Jurkat, Clone E6-1 (cell line): ENCODE data around the gene PHF2.

ENCODE experiments used
- DNase-seq: peaks from one replicate; pipeline ENCODE4 v3.0.0-alpha.2; 2011; ENCODE audit warnings: low read depth, low spot score
- H3K4me3 ChIP-seq: 2 replicates; pipeline ENCODE4 v1.5.1; 2011; ENCODE audit warnings: mild to moderate bottlenecking, low read length, control low read depth, moderate library complexity

PHF2 gene

DNA sequence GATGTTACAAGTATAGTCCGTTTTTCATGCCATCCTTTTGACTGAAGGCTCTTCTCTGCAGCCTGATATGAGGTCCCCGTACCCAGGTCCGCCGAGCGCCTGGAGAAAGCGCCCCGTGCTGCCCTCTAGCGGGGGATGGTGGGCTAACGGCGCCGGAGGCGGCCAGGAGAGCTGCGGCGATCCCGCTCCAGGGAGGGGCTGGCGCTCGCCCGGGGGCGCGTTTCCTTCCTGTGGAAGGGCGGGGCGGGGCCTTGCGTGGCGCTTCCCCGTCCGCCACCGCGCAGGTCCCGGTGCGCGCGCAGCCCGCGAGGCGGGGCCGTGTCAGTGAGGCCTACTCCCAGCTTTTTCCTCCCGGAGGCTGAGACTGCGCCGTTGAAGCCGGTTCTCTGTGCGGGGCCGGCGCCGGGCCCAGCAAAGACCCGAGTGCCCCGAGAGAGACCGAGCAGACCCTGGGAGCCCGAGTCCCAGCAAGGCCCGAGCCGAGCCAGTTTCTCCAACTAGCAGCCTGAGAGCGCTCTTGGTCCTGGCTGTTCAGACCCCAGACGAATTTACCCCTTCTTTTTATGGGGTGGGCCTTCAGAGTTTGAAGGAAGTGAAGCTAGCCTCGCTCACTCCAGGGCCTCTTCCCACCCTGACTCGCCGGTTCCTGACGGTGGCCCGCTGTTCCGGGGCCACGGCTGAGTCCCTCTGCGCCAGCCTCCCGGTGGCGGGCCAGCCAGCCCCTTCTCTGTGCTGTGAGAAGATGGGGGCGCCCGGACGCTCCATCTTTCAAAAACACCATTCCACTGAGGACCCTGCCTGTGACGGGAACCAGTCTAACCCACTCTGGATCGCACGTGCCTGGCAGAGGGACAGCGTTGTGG lies 9.7 kb upstream of the PHF2 start:
- peak overlapping the region; percentile 79 for H3K4me3 ChIP-seq
- peak; percentile 89 for DNase-seq

DNA sequence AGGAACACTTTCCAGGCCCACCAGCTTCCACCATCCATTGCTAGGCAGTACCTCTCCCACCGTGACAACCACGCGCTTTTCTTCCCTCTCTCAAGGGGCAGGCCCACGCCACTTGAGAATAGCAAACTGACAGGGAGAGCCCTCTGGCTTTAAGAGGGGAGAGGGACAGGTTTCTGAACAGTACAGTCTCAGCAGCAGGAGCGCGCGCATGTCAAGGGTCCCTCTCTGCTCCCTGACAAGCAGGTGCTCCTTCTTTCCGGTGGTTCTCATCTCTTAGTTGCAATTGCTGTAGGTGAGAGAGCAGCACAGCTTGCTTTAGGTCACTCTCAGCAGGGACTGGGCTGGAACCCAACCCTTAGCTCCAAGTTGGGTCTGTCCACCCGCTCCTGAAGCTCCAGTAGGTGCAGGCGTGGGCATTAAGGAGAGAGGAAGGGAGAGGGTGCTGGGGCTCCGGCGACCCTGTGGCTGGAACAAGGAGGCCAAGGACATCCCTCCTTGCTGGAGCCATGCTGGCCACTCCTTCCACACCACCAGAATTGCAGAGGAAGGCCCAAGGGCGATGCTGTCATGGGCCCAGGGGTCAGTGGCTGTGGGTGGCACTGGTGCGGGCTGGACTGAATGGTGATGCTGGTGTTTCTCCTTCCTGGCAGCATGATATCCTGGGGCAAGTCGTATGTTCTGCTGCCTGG lies 9.0 kb upstream of the PHF2 start:
- DNase-seq = peak; percentile 28
- peak overlapping the region; percentile 79 for H3K4me3 ChIP-seq

DNA sequence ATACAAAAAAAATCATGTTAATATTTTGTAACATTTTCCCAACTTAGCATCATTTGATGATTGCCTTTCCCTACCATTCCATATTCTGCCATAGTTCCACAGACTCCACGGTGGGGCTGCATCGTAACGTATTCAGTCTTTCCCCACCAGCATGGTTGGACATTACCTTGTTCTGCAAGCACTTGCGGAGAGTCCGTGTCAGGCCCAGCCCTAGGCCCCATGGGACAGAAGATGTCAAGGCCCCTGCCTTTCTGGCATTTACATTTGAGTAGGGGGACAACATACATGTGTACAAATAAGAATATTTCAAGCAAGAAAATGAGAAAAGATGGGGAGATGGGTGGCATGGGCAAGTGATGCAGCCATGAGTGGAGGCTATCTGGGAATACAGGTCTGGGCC lies 8.2 kb upstream of the PHF2 start:
- no peak overlapping the region for H3K4me3 ChIP-seq
- no peak for DNase-seq

DNA sequence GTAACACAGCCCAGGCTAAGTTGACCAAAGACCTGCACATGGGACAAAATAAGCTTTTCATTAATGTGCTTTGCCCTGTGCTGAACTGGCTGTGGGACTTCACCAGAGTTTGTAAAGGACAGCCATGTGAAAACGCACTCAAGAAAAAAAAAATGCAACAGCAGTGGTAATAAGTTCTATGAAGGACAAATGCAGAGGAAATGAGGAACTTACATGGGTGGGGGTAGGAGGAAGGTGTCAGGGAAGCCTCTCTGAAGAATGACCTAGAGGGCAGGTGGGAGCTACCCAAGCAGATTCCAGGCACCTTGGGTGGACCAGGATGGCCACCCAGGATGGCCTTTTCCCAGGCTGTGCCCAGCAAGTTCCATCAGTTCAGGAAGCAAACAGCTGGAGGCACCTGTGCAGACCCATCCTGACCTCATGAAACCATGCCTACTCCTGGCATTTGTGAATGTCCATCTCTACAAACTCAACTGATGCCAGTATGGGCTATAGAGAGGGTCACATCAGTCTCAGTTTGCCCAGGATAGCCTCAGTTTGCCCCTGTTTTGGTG lies 6.7 kb upstream of the PHF2 start:
- DNase-seq = no peak

DNA sequence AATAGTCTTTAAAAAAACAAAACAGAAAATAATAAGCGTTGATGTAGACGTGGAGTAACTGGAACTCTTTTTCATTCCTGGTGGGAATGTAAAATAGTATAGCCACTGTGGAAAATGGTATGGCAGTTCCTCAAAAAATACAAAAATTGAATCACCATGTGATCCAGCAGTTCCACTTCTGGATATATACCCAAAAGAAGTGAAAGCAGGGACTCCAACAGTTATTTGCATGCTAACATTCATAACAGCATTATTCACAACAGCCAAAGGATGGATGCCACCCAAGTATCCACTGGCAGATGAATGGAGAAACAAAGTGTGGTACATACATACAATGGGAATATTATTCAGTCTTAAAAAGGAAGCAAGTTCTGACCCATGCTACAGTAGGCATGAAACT lies 4.2 kb upstream of the PHF2 start:
- H3K4me3 ChIP-seq = no peak overlapping the region

More for the DNA sequence above, 6.7 kb upstream of the PHF2 start:
- H3K4me3 ChIP-seq = no peak overlapping the region

DNA sequence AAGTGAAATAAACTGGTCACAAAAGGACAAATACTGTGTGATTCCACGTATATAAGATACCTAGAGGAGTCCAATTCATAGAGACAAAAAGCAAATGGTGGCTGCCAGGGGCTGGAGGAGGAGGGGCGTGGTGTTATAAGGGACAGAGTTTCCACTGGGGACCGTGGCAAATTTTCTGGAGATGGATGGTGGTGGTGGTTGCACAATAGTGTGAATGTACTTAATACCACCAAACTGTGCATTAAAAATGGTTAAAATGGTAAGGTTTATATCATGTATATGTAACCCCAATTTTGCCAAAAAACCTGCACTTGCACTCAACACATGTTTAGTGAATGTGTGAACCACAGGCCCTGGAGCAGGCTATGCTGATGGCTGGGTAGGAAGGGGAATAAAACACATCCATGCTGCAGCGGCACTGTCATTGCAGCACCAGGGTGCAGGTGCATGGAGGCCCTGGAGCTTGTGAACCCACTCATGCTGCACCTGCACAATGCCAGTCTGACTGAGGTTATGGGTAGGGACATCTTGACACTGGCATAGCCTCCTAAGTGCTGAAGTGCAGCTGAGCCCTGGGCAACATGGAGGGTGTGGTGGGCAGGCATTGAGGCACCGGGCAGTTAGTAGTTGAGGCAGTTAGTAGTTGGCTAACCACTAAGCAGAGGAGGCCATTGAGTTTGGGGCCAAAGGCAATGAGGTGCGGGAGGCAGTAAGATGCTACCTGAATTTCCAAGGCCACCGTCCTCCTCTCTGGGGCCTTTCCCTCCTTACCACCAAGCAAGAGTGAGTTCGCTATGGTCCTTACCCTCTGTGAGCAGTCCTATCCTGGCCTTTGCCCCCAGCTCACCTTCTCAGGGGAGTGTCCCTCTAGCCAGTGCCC lies 3.5 kb upstream of the PHF2 start:
- DNase-seq = no peak
- no peak overlapping the region for H3K4me3 ChIP-seq

More for the DNA sequence above, 4.2 kb upstream of the PHF2 start:
- no peak for DNase-seq

DNA sequence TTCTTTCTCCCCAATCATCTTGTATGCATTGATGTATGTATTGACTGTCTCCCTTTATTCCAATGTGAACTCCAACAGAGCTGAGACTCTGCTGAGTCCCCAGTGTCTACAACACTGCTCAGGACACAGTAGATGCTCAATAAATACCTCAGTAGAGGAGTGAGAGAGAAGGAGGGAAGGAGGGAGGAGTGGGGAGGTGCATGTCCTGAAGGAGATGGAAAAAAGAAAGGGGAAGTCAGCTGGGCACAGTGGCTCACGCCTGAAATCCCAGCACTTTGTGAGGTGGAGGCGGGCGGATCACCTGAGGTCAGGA lies 2.9 kb upstream of the PHF2 start:
- H3K4me3 ChIP-seq = no peak overlapping the region
- DNase-seq = no peak

DNA sequence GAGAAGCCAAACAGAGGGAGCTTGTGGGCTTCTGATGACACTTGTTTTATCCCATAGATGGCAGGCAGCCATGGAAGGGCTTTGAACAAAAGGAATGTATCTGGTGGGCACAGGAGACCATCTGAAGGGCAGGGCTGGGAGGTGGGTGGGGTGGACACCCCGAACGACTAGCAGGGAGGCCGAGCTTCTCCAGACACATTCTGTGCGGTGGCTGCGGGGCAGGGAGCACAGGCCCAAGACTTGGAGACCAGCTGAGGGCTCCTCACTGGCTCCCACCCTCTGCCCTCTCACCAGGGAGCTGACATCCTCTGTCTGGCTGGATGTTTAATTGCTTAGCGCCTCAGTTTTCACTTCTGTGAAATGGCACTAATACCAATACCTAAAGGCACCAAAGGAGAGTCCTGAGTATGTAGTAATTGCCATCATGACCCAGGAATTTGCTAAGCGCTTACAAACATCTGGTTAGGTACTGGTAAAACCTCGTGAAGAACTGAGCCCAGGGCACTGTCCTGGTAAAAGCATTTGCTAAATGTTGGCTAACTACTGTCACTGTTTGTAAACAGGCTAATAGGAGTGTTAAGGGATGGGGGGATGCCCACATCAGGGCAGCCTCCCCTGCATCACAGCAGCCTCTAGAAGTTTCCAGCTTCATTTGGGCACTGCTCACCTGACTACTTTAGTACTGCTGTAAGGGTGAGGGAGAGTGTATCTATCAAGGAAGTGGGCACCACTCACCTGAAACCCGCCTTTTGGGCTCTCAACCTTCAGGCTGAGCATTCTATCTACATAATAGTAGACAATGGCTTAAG lies 2.1 kb upstream of the PHF2 start:
- no peak overlapping the region for H3K4me3 ChIP-seq
- no peak for DNase-seq

DNA sequence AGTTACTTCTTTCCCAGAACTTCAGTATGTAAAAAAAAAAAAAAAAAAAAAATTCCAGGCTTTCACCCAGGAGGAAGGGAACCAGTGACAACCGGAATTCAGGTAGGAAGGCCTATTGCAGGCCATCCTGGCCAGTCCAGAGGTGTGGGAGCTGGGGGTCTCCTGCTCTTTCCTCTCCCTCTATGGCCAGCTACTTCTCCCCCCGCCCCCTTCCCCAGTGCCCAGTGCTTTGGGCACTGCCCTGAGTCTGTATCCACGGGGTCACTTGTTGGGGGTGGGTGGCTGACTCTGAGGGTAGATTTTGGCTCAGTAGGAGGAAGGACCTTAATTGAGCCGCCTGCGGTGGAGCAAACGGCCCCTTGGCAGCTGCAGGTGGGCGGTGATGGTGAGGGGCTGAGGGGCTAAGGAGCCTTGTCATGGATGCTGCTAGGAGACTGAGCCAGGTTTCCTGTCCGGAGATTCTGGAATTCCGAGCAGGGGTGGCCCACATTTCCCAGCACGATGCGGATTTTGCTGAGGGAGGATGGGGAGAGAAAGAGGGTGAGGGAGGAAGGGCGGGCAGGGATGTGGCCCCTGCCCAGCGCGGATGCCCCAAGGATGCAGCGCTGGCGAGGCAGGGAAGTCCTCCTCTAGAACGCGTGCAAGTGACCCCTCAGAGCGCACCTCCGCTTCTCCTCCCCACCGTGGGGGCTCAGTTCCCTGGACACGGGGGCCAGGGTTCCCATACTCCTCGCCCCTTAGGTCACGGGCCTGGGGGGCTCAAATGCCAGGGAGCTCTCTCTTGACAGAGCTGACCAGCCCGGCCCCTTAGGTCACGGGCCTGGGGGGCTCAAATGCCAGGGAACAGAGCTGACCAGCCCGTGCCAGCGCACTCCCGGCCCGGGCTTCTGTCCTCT lies 1.2 kb upstream of the PHF2 start:
- DNase-seq = no peak
- peak overlapping the region; percentile 71 for H3K4me3 ChIP-seq

DNA sequence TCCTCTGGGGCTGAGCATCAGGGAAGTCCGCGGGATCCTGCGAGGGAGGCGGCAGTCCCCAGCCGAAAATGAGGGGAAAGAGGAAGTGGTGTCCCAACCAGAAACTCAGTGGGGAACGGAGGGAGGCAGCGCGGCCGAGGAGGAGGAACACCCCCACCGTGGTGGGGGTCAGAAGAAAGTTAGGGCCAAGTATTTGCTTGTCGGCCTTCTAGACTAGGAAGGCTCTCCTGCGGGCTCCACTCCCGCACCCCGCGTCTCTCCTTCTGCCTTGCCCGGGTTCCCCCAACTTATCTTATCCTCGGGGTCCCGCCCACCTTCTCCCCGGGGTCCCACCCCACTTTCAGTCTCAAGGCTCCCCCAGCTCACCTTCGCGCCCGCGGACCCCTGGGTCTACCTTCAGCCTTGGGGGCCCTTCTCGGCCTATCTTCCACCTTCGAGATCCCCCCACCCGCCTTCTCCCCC lies 557 bp upstream of the PHF2 start:
- H3K4me3 ChIP-seq = peak overlapping the region; percentile 71
- peak; percentile 29 for DNase-seq

DNA sequence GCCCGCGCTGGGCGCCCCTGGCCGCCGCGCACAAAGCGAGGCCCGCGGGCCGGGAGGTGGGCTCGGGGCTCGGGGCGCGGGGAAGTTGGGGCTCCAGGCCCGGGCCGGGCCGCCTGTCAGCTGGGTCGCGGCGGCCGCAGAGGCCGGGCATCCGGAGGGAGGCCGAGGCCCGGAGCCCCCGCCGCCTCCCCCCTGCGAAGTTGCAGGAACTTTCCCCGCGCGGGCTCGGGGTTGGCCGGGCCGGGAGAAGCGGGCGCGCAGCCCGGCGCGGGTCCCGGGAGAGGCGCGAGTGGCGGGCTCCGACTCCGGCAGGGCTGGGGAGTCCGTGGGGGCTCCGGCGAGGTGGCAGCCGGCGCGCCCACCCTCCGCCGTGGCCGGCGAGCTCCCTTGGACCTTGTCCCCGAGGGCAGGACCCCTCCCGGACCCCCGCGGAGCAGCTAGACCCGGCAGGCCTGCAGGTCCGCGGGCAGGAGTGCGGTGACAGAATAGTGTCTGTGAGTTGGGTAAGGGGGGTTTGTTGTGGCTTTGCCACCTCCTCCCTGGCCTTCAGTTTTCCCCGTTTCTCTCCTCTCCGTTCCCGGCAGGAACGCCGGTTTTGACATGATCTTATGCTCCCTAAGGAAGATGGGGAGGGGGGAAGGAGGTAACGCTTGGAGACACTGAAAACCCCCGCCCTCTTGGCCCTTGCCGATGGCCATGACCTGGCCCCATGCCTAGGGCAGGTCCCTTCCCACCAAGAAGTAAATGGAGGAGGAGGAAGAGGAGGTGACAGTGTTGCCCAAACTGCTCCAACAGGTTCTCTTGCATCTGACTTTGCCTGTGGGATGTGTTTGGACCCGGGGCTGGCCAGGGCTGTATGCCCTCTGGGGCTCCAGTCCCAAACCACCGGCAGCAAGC lies 942 bp downstream of the PHF2 start:
- peak overlapping the region; percentile 61 for H3K4me3 ChIP-seq
- DNase-seq = no peak

DNA sequence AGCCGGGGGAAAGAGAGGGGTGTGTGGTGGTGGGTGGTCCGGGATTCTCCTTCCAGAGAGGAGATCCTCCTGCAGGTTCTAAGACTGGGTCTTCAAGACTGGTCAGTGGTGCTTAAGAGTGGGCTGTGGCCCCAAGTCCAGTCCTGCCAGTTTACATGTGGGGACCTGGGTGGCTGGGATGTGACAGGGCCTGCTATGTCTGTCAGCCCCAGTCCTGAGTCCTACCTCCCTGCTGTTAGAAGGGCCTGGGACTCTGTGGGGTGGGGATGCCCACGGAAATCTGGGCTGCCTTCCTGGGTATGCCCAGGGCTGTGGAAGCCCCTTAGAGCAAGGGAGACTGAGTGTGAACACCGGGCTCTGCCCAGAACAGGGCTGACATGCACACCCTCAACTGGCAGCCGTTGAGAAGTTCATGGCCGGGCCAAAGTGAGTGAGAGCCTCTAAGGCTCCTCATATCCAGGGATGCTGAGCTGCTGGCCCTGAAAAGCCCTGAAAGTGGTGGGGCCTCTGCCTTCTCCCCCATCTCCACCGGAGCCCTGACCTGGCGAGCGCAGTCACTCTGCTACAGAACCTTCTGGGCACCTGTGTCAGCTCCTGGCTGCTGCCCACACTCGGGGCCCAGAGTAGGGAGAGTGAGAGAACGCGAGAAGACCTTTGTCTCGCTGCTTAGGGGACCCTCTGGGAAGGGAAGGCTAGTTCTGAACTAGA lies 1.7 kb downstream of the PHF2 start:
- no peak for DNase-seq

DNA sequence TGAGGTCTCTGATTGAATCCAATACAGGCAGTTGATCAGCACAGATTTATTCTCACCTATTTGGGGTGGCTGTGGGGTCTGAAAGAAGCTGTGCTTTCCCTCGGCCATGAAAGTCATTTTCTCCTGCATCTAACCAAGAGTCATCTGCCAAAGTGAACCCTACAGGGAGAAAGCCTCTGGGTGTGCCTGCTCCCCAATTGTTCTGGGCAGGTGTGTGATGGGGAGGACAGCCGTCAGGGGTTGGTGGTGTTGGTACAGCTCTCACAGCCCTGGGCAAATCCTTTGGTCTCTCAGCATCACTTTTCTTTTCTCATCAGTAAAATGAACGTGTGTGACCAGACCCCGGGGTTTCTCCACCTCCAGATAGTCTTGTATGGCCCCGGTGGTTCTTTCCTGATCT lies 2.5 kb downstream of the PHF2 start:
- no peak overlapping the region for H3K4me3 ChIP-seq
- DNase-seq = no peak

More for the DNA sequence above, 1.7 kb downstream of the PHF2 start:
- H3K4me3 ChIP-seq = peak overlapping the region; percentile 61

DNA sequence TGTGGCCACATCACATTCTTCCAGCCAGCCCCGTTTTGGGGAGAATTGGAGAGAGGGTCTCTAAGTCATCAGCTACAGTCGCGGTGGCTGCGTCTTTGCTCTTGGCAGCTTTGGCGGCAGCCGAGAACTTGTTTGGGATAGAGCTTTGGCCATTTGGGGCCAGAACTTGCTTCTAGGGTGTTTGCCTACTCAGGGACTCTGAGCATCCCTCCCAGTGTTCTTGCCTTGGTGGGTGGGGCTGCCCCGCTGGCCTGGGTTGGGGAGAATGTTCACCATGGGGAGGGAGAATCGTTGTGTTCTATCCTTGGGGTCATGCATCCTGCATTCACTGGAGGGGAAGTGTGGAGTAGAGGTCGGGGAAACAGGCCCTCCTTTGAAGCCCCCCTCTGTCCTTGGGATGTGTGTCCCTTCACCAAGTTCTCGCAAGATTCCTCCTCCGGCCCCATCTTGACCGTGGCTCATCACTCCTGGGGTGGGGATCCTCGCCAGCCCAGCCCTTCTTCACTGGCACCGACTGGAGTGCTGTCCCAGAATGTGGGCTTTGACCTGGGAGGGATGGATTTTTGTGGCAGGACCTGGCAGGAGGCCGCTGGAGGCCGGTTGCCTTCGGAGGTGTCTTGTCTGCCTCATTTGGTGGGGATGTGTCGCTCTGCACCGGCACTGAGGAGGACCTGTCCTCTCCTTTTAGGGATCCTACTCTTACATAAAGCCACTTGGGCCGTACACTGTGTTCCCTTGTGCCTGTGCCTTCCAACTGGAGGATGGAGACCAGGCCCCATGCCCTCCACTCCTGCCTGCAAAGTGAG lies 3.5 kb downstream of the PHF2 start:
- no peak for DNase-seq

DNA sequence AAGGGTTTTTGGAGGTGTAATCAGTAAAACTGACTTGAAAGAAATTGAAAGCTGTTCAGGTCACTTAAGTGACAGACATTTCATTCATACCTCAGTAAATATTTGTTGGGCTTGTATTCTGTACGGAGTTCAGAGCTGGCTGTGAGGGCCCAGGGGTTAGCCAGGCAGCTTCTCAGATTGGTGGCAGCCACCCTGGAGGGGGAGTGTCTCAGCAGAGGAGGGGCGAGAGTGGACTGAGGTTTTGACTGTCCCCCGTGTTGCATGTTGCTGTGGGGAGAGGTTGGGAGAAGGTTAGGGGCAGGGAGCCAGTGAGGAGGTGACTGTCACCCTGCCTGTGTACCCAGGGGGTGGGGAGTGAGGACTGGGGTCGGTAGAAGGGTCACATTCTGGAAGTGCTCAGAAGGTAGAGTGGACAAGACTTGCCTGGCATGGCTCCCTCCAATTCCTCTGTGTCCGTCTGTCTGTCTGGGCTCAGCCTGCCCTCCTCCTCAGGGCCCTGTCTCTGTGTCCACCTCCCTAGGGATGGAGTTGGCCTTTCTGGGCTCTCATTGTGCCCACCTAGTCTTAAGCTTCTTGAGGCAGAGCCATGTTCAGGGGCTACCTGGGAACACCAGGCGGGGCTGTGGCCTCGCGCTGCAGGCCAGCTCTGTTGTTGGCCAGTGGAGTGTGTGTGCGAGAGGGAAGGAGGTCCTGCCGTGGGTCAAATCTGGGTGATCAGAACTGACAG lies 4.4 kb downstream of the PHF2 start:
- no peak overlapping the region for H3K4me3 ChIP-seq
- no peak for DNase-seq

More for the DNA sequence above, 3.5 kb downstream of the PHF2 start:
- no peak overlapping the region for H3K4me3 ChIP-seq
